Hepatocyte (in vitro differentiated cells): Measurements from ENCODE around the gene SLC17A7.

ENCODE experiments used
- CTCF ChIP-seq: fragments of 200-600 bp; sonication (generic); IDR thresholded peaks from 2 replicates; pipeline ENCODE4 v1.5.1; 2016; ENCODE audit warnings: antibody characterized with exemption, mild to moderate bottlenecking; ENCODE audit not compliant: poor library complexity
- EZH2 ChIP-seq: fragments of 200-600 bp; sonication (generic); IDR thresholded peaks from 2 replicates; pipeline ENCODE4 v1.6.1; 2016; ENCODE audit warnings: antibody characterized with exemption, mild to moderate bottlenecking, borderline replicate concordance

DNA sequence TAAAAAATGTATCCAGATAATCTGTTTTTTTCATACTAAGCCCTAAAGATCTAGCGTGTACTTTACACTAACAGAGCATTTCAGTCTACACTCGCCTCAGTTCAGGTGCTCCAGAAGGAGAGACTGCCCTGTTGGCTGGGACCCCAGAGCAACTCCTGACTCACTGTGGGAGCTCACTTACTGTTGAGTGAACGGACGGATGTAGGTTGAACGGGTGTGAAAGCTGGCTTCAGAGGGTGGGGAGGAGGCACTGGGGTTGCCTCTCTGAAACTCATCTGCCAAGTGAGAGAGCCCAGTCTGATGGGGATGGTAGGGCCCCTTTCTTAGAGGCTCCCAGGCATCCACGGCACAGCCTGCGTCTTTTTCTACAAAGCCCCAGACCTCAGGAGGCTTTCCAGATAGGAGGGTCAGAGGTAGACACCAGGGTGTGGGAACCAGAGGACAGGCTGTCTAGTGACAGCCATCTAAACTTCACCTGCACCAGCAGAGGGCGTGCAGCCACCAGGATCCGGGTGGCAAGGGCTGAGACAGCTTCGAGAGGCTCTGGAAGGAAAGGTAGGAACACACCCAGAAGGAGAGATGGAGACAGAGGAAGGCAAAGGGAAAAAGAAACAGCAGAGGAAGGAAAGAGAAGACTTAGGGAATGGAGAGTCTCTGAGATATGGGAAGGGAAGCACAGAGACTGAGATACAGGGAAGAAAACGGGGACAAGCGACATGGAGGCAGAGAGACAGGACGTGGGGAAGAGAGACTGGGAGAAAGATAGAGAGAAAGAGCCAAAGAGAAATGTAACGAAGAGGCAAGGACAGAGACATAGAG is 49.5 kb downstream of the SLC17A7 start:
- peak; percentile 91 for TF ChIP-seq CTCF
- TF ChIP-seq EZH2: no peak
